ENCODE data around the gene DACT3.

- TF ChIP-seq CTCF (IDR thresholded peaks at IDR 0.05) = no peak
- no peak for TF ChIP-seq ZFX (IDR thresholded peaks at IDR 0.05; ENCODE audit: borderline replicate concordance)
Observed at GRCh38 chr19:46606681-46607447, 54.1 kb downstream of the DACT3 start.
